ENCODE data around the gene TRIM2. TPM values are rescaled to one million over a fixed set of nuclear protein-coding genes. Genes with fewer than 3 reads are reported as not detected.

Gene TRIM2
- total RNA-seq, 1 donor: 39.8 TPM

GRCh38 chr4:153335665-153336064 is 131.4 kb downstream of the TRIM2 start:
- Histone ChIP-seq H2AFZ (ENCODE audit: low read length) (no peak overlapping the region), H3K27ac (ENCODE audit: low read depth, low read length) (no peak overlapping the region), H3K9me3 (ENCODE audit: low read depth, low read length) (no peaks in the 10 kb centered on the region), H3K4me1 (ENCODE audit: insufficient read depth, low read length) (no peaks in the 10 kb centered on the region), H4K20me1 (ENCODE audit: insufficient read depth, low read length) (no peaks in the 10 kb centered on the region), H3K4me3 (ENCODE audit: insufficient read depth, low read length) (no peak overlapping the region), H3K27me3 (ENCODE audit: insufficient read depth, low read length) (no peaks in the 10 kb centered on the region), H3K36me3 (ENCODE audit: insufficient read depth, low read length) (no peaks in the 10 kb centered on the region), H3K4me2 (ENCODE audit: insufficient read depth, low read length) (no peak overlapping the region), H3K79me2 (ENCODE audit: insufficient read depth, low read length) (no peaks in the 10 kb centered on the region)
- no peak for DNase-seq (ENCODE audit: insufficient read length, low spot score, missing footprints)
- no peak for TF ChIP-seq CTCF (IDR thresholded peaks at IDR 0.05; ENCODE audit: extremely low read depth, low read depth, low read length)

GRCh38 chr4:153337686-153338085 is 133.4 kb downstream of the TRIM2 start:
- DNase-seq (ENCODE audit: insufficient read length, low spot score, missing footprints): no peak

GRCh38 chr4:153341575-153342090 is 137.4 kb downstream of the TRIM2 start:
- peaks cover 10% of the 10 kb centered on the region for H3K4me1 ChIP-seq (ENCODE audit: insufficient read depth, low read length)
- no peak overlapping the region for H3K27ac ChIP-seq (ENCODE audit: low read depth, low read length)
- H3K4me2 ChIP-seq (ENCODE audit: insufficient read depth, low read length): peak overlapping the region; percentile 6
- no peaks in the 10 kb centered on the region for H3K79me2 ChIP-seq (ENCODE audit: insufficient read depth, low read length)
- H4K20me1 ChIP-seq (ENCODE audit: insufficient read depth, low read length): no peaks in the 10 kb centered on the region
- no peaks in the 10 kb centered on the region for H3K9me3 ChIP-seq (ENCODE audit: low read depth, low read length)
- H2AFZ ChIP-seq (ENCODE audit: low read length): no peak overlapping the region
- H3K27me3 ChIP-seq (ENCODE audit: insufficient read depth, low read length): no peaks in the 10 kb centered on the region
- peak; percentile 68 for DNase-seq (ENCODE audit: insufficient read length, low spot score, missing footprints)
- H3K4me3 ChIP-seq (ENCODE audit: insufficient read depth, low read length): no peak overlapping the region
- no peak for TF ChIP-seq CTCF (IDR thresholded peaks at IDR 0.05; ENCODE audit: extremely low read depth, low read depth, low read length)
- no peaks in the 10 kb centered on the region for H3K36me3 ChIP-seq (ENCODE audit: insufficient read depth, low read length)

More at GRCh38 chr4:153337686-153338085, 133.4 kb downstream of the TRIM2 start:
- Histone ChIP-seq H3K27me3 (ENCODE audit: insufficient read depth, low read length) (no peaks in the 10 kb centered on the region), H3K4me3 (ENCODE audit: insufficient read depth, low read length) (no peak overlapping the region), H3K79me2 (ENCODE audit: insufficient read depth, low read length) (no peaks in the 10 kb centered on the region), H3K9me3 (ENCODE audit: low read depth, low read length) (no peaks in the 10 kb centered on the region), H3K36me3 (ENCODE audit: insufficient read depth, low read length) (no peaks in the 10 kb centered on the region), H4K20me1 (ENCODE audit: insufficient read depth, low read length) (no peaks in the 10 kb centered on the region), H2AFZ (ENCODE audit: low read length) (no peak overlapping the region), H3K4me1 (ENCODE audit: insufficient read depth, low read length) (peaks cover 5% of the 10 kb centered on the region), H3K4me2 (ENCODE audit: insufficient read depth, low read length) (no peak overlapping the region), H3K27ac (ENCODE audit: low read depth, low read length) (no peak overlapping the region)
- TF ChIP-seq CTCF (IDR thresholded peaks at IDR 0.05; ENCODE audit: extremely low read depth, low read depth, low read length): no peak

GRCh38 chr4:153342751-153343552 is 138.7 kb downstream of the TRIM2 start:
- no peaks in the 10 kb centered on the region for H3K27me3 ChIP-seq (ENCODE audit: insufficient read depth, low read length)
- H3K4me1 ChIP-seq (ENCODE audit: insufficient read depth, low read length): peaks cover 10% of the 10 kb centered on the region
- H3K36me3 ChIP-seq (ENCODE audit: insufficient read depth, low read length): no peaks in the 10 kb centered on the region
- no peak overlapping the region for H2AFZ ChIP-seq (ENCODE audit: low read length)
- DNase-seq (ENCODE audit: insufficient read length, low spot score, missing footprints): no peak
- H3K4me3 ChIP-seq (ENCODE audit: insufficient read depth, low read length): no peak overlapping the region
- no peak overlapping the region for H3K27ac ChIP-seq (ENCODE audit: low read depth, low read length)
- no peak overlapping the region for H3K4me2 ChIP-seq (ENCODE audit: insufficient read depth, low read length)
- peaks cover 9% of the 10 kb centered on the region for H3K79me2 ChIP-seq (ENCODE audit: insufficient read depth, low read length)
- no peaks in the 10 kb centered on the region for H4K20me1 ChIP-seq (ENCODE audit: insufficient read depth, low read length)
- no peak for TF ChIP-seq CTCF (IDR thresholded peaks at IDR 0.05; ENCODE audit: extremely low read depth, low read depth, low read length)
- H3K9me3 ChIP-seq (ENCODE audit: low read depth, low read length): no peaks in the 10 kb centered on the region
